NCI-H1436 (cell line): ENCODE results near the gene KERA.

ENCODE experiments used
- DNase-seq: peaks from one replicate; lab custom pipeline; 2025; lab: John Stamatoyannopoulos, UW

The KERA gene

GRCh38 chr12:91073426-91073825, 15.6 kb upstream of the KERA start:
- DNase-seq = no peak

GRCh38 chr12:91072931-91073330, 15.1 kb upstream of the KERA start:
- DNase-seq = no peak

- no peak for DNase-seq
These were observed 13.1 kb upstream of the KERA start for GRCh38 chr12:91070936-91071335.

- no peak for DNase-seq
These were observed 7.6 kb upstream of the KERA start for GRCh38 chr12:91065396-91065795.

GRCh38 chr12:91064640-91065039, 6.8 kb upstream of the KERA start:
- DNase-seq = no peak

GRCh38 chr12:91061091-91061490, 3.3 kb upstream of the KERA start:
- DNase-seq = no peak

GRCh38 chr12:91059211-91059610, 1.4 kb upstream of the KERA start:
- no peak for DNase-seq

GRCh38 chr12:91058786-91059185, 962 bp upstream of the KERA start:
- no peak for DNase-seq

- no peak for DNase-seq
These were observed 1.3 kb downstream of the KERA start for GRCh38 chr12:91056488-91056887.

GRCh38 chr12:91055976-91056375, 1.8 kb downstream of the KERA start:
- DNase-seq = no peak

GRCh38 chr12:91053951-91054715, 3.7 kb downstream of the KERA start:
- no peak for DNase-seq

GRCh38 chr12:91052026-91052425, 5.8 kb downstream of the KERA start:
- DNase-seq = no peak

GRCh38 chr12:91044586-91044985, 13.2 kb downstream of the KERA start:
- DNase-seq = no peak

- DNase-seq = no peak
These were observed 14.4 kb downstream of the KERA start for GRCh38 chr12:91043408-91043807.

- no peak for DNase-seq
These were observed 17.6 kb downstream of the KERA start for GRCh38 chr12:91040096-91040755.

GRCh38 chr12:91037276-91037675, 20.5 kb downstream of the KERA start:
- no peak for DNase-seq

GRCh38 chr12:91033251-91033650, 24.6 kb downstream of the KERA start:
- no peak for DNase-seq

- no peak for DNase-seq
These were observed 34.4 kb downstream of the KERA start for GRCh38 chr12:91023326-91024004.

- DNase-seq = no peak
These were observed 36.7 kb downstream of the KERA start for GRCh38 chr12:91021076-91021475.

GRCh38 chr12:91019455-91019854, 38.4 kb downstream of the KERA start:
- DNase-seq = no peak

- DNase-seq = no peak
These were observed 40.1 kb downstream of the KERA start for GRCh38 chr12:91017511-91018263.

GRCh38 chr12:91017043-91017442, 40.8 kb downstream of the KERA start:
- DNase-seq = no peak
